ENCODE data around the gene IL18R1.

The IL18R1 gene

DNA sequence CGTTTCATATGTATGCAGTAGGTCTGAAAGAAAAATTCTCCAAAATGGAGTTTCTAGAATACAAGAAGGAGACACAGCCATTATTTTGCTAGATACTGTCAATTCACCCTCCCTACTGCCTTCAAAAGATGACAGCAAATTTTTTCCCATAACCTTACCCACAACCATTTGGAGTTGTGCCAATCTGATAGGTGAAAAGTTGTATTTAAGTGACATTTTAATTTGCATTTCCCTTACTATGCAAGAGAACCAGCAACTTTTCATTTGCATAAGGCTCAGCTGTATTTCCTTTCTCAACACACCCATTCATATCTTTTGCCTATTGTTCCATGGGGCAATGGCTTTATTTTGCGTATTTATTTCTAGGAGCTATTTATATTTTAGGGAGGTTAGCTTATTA lies 36.0 kb downstream of the IL18R1 start:
- no peak for DNase-seq (ENCODE audit: low read depth)

DNA sequence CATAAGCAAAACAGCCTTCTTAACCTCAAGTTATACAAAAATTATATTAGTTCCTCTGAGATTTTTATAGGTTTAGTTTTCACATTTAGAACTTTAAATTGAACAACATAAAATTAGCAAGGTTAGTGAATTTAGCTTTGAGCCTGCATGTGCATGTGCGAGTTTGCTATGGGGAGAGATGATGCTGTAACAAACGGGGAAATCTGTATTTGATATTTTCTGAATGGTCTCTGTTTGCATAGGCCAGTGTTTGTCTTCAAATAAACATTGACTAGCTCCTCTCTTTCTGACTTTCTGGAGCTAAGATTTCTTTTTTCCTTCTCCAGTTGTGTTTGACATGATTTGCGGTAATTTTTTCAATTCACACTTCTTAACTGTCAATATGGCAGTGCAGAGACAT lies 36.5 kb downstream of the IL18R1 start:
- no peak for DNase-seq (ENCODE audit: low read depth)

DNA sequence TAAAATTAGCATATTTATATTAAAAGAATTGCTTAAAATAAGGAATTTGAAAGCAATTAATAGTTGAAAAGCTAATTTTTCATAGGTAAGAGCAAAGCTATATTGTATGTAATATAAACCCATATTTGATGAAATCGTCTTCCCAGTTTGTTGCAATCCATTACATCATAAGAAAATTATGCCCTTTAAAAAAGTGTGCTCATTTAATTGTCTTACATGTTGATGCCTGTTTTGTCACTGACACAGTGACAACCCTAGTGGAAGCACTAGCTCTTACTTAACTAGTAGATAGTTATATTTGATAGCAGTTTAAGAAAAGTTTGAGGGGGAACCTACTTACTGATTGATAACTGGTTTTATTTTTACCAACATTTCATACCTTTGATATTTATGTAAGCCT lies 37.3 kb downstream of the IL18R1 start:
- no peak for DNase-seq (ENCODE audit: low read depth)

DNA sequence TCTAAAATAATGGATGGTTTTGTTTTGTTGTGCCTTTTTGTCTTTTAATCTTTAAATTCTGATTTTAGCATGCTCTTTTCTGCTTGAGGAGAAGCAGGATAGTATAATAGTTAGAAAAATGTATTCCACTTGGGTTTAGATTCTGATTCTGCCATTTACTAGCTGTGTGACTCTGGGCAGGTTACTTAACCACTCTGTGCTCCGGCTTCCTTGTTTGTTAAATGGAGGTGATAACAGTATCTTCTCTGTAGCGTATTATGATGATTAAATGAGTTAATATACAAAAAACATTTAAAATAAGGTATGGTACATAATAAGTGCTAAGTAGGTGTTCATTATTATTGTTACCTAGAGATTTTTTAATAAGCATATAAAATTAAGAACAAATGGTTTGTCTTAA lies 40.4 kb downstream of the IL18R1 start:
- no peak for DNase-seq (ENCODE audit: low read depth)

DNA sequence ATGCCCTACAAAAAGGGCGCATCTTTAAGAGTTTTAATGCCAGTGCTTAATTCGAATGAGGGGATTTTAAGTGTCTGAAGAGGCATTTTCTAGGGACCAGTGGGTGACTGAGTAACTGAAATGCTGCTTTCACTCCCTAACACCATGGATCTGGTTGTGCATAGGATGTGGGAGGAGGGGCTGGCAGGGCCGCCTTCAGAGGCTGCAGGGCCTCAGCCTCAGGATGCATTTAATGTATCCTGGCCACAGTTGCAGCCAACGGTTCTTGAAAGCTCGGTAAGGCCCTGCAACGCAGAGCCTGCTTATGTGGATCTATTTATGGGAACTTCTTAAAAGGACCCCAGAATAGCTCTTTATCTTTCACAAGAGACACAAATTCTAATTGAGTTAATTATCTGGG lies 41.6 kb downstream of the IL18R1 start:
- no peak for DNase-seq (ENCODE audit: low read depth)

DNA sequence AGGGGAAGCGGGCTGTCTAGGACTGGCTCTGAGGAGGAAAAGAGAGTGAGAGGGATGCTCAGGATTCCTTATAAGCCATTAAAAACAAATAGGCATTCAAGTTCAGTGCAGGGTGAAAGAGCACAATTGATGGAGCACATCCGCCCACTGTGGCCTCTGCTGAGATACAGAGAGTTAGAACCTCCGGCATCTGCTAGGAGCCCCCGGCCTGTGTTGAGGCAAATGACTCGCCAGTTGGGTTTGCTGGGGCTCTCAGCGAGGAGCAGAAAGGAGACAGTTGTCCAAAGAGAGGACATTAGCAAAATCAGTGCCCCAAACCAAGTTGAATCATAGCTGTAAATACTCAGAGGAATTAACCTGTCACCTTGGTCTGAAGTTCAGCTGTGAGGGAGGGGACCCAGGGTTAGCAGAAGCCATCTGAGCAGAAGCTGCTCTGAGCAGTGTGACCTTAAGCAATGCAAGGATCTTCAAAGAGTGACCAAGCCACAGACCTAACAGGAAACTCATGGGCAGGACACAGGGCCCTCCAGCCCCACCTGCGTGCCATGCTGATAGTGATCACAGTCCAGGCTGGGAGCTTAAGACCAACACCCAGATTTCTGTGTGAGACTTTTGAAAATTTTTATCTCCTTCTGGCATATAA lies 44.0 kb downstream of the IL18R1 start:
- DNase-seq (ENCODE audit: low read depth) = no peak

DNA sequence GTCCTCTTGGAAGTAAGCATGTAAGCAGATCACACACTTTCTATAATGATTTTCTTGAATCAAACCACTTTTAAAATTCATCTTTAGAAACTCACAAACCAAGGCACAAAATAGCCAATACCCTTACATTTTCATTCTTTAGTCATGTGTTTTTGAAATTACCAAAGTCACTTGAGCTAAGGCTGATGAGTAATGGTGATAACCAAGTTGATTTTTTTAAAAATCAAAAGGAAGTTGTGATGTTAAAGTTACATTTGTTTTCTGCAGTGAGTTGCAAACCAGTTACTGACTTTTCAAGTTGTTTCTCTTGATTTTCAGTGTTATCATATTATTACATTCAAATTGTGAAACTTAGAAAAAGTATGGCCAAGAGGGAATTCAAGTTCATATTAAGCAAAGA lies 45.9 kb downstream of the IL18R1 start:
- DNase-seq (ENCODE audit: low read depth) = no peak

DNA sequence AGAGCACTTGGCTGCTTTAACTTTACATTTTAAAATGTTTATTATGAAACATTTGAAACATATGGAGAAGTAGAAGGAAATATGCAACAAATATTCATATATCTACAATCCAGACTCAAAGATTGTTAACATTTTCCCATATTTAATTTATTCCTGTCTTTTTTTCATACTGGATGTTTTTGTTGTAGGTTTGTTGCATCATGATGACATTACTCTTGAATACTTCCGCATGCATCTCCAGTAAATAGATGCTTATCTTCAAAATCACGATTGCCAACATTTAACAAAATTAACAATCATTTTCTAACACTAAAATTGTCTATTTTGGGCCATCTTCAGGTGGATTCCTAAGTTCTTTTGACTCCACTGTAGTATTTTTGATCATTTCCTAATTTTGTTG lies 46.3 kb downstream of the IL18R1 start:
- DNase-seq (ENCODE audit: low read depth) = no peak

DNA sequence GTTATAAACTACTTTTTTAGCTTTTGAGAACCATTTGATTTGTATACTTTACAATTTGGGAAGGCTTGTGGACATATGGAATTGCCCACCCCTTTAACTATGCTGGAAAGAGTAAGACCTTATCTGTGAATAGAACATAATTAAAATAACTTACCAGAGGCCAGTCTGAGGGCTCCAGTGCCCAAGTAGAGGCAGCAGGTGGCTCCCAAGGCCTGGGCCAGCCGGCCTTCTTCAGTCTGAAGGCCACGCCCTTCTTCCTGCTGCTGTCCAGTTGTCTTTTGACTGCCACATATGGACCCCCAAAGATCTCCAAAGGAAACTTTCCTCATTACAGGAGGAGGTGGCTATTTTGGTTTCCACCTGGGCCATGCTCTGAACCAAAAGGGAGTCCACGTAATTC lies 55.4 kb downstream of the IL18R1 start:
- no peak for DNase-seq (ENCODE audit: low read depth)

DNA sequence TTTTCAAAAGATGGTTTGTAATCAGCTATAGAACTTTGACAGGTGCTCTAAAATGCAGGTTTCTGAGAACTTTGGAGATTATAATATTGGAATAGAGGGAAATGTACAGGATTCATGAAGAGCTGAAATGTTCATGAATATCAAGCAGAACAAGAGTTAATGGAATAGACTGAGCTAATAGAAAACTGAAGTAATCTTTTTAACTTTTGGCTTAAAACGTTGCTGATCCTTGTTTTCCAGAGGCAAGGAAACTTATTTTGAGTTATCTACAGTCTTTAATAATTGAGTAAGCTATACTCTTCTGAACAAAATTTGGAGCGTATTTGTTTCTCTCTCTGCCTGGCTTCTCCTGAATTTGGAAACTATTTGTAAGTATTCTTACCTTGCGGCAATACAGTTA lies 56.6 kb downstream of the IL18R1 start:
- DNase-seq (ENCODE audit: low read depth) = no peak

DNA sequence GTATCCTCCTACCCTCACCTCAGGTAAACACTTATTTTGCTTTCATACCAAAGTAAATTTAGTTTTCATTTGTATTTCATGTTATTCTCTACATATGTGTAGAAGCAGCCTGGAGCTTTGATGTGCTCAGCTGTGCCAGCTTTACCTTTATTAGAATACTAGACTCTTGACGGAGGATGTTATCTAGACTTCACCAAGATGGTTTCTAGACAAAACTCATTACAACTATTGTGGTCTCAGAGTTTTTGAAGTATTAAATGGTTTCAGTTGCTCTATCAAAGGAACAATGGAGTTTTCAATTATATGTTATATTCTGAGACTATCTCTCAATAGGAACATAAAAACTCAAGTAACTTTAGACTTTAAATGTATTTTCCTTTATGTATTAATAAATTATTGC lies 62.4 kb downstream of the IL18R1 start:
- no peak for DNase-seq (ENCODE audit: low read depth)

DNA sequence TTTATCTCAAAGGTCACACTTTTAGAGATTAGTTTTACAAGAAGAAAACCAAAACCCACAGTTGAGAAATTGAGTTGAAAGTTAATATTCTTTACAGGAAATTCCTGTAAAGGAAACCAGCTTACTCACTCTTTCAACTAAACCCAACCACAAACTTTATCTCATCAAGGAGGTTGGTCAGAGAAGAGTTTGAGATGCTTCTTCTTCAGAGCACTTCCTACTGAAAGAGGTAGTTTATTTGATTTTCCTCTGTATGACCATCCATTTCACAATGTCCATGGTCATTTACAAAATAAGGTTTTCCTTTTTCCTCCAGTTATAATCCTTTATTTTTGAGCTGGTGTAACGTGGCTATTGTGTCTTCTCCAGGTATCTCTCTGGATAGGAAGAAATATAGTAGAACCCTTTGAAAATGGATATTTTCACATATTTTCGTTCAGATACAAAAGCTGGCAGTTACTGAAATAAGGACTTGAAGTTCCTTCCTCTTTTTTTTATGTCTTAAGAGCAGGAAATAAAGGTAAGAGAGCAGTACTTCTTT lies 62.9 kb downstream of the IL18R1 start:
- no peak for DNase-seq (ENCODE audit: low read depth)

DNA sequence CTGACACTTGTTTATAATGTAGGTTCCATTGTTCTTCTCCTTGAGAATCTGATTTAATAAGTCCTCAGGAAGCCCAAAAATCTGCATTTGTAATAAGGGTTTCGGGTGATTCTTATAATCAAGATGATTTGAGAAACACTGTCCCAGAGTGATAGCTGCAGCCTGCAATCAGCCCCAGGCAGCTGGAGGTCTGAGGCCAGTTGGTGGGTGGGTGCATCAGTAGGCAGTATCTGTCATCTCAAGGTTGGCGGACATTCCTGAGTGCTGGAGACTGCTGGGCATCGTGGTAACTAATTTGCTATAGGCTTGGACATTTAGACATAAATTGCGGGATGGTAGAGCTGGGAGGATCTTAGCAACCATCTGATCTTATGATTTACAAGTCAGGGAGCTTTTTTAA lies 64.7 kb downstream of the IL18R1 start:
- DNase-seq (ENCODE audit: low read depth) = no peak

DNA sequence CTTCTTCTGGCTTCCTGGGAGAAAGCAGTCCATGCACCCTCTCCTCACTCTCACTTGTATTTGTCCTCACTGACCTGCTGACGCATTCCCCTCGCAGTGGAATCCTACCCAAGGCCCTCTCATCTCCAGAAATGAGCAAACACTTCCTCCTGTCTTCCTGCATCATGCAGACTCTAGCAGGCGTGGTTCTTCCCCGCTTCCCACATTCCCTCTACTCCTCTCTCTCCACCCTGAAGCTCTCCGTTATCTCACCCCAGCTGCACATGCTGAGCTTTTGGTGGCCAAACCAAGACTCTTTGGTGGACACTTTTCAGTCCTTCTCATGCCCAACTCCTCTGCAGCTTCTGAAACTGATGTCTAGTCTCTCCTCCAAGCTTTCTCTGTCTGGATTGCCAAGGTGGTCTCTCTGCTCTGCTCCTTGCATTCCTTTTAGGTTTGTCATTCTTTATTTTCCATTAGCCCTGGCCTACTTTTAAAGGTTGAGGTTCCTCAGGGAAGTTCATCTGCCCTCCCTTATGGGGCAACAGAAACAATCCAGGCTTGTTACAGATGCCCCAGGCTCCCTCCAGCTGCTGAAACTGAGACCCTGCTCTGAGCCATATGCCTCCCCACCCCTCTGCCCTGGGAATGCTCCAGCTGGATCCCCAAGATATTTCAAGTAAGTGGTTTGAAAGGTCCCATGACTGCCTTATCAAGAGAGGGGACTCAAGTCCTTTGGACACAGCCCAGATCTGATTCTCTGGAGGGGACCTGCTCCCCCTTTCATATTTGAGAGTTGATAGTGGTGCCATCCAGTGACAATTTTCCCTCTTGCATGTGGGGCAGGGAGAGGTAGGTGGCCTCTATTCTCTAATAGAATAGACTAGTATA lies 66.5 kb downstream of the IL18R1 start:
- no peak for DNase-seq (ENCODE audit: low read depth)

DNA sequence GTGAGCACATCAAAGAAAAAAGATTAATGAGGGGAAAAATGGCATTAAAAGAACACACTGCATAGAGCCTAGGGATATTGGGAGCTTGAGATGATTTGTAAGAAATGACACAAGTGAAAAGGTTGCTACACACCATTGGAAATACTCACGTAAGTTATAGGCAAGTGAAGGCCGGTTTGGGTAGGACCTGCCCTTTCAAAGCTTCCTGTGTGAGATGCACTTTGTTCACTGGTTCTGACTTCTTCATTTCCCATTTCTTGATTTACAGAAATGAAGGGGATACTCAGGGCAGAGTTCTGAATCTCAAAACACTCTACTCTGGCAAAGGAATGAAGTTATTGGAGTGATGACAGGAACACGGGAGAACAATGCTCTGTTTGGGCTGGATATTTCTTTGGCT lies 67.3 kb downstream of the IL18R1 start, which contains the start of gene IL18RAP:
Gene IL18RAP (plus strand): TSS at position 251 of the 400 bp plus-strand sequence. CDS start 118 bp downstream, at position 369.
- no peak for DNase-seq (ENCODE audit: low read depth)

DNA sequence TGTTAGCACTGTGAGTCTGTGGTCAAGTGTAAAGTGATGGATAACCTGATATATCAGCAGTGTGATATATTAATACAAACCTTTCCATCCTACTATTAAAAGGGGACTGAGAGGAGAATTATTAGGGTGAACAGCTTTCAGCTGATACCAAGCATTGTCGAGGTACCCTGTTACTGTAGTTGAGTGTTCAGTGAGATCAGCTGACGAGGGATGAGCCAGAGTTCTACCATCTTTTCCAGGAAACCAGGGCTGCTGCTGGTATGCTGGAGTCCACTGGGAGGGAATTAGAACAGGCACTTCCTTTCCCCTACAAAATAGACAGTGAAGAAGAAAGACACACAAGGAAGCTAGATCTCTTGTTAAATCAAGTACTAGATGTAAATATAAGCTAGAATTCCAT lies 67.8 kb downstream of the IL18R1 start:
- no peak for DNase-seq (ENCODE audit: low read depth)

DNA sequence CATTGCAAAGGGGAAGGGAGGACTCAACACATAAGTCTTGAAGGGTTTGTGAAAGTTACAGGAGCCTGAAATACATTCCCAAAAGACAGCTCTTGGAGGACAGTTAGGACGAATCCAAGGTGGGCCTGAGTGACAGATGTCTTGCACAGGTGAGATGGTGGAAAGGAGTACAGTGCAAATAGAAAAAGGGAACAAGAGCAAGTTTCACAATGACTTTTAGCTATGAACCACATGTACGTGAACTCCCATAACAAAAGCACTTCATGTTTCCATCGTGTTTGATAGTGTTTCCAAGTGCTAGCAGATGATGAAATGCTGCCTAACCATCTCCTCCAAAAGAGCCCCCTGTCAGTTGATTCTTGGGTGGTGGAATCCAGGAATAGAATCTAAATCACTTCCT lies 69.2 kb downstream of the IL18R1 start:
- DNase-seq (ENCODE audit: low read depth) = no peak

DNA sequence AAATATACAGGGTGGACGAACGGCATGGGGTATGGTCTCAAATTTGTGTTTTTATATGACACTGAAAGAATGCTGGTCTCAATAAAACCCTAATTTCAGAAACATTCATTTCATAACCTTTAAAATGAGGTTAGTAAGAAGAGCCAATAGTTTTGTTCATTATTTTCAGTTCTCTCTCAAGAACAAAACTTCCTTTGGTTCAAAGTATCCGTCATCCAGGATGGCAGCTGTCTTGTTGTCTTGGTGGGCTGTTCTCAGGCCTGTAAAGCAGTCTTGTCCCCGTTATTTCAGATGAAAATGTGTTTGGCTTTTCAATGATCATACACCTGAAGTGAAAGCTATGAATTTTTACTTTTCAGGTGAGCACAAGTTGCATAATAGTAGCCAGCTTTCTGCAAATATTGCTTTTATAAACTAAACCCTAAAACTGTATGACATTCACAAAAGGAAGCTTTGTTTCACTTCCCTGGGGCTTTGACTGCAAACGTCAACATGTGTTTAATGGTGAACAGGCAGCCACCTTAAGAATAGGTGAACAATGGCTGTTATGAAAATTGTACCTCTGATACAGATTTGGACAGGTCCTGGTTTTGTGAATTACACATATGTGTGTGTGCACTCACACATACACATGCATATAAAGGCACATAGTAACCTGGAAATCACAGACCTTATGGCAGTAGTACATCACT lies 70.0 kb downstream of the IL18R1 start:
- DNase-seq (ENCODE audit: low read depth) = no peak

DNA sequence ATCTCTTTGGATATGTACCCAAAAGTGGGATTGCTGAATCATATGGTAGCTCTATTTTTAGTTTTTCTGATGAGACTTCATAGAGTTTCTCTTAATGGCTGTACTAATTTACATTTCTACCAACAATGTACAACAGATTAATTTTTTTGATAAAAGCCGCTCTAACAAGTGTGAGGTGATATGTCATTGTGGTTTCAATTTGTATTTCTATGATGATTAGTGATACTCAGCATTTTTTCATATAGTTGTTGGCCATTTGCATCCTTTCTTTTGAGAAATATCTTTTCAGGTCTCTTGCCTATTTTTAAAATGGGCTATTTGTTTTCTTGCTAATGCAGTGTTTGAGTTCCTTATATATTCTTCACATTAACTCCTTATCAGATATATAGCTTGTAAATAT lies 71.7 kb downstream of the IL18R1 start:
- no peak for DNase-seq (ENCODE audit: low read depth)

DNA sequence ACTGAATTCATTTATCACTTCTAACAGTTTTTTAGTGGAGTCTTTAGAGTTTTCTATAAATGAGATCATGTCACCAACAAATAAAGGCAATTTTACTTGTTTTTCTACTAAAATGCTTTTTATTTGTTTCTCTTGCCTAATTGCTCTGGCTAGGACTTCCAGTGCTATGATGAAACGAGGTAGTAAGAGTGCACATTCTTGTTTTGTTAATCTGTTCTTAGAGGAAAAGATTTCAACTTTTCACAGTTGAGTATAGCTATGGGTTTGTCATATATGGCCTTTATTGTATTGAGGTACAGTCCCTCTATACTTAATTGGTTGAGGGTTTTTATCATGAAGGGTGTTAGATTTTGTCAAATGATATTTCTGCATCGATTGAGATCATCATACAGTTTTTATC lies 73.0 kb downstream of the IL18R1 start:
- no peak for DNase-seq (ENCODE audit: low read depth)

DNA sequence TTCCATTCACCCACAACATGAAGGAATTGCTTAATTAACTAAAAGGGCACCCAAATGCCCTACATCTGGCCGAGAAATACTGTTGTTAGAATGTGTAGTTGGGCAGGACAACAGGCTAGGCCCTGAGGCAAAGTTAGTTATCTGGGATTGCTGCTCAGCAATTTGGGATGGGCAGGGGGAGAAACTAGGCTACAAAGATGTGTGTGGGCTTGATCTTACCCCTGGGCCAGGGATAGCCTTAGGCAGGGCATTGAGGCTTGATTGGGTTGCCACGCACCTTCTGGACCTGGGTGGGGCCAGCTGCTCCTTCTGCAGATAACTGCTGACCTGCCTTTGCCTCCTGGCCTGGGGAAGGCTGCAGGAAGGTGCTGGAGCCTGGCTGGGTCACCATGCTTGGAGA lies 76.8 kb downstream of the IL18R1 start:
- no peak for DNase-seq (ENCODE audit: low read depth)

DNA sequence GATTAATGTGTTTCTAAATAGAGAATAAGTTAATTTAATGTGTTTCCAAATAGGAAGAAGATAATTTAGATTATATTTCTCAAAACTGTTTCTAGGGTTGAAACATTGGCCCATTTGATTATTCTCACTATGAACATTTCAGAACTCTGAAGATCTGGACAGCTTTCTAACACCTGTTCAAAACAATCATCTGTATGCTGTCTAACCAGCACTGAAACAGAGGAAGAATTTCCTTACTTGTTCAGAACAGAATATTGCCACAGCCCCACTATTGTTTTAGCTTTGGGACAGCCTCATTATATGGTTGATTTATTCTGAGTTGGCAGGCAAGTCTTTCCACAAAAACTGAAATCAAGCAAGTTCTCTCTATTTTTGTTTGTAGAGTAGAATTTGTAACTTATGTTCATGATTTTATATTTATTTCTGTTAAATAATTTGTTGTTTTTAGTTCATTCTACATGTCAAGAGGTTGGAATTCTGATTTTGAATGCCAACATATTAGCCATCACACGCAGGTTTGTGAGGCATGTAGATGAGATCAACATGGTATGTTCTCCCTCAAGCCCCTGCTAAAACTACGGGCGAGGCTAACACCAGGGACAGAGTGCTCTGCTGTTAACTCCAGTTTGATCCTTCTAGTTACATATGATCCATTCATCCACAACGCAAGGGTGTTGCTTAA lies 78.5 kb downstream of the IL18R1 start:
- DNase-seq (ENCODE audit: low read depth) = no peak

All from activated T-helper 1 cell treated with Interleukin-2 at 50 U/mL for 16 hours (primary cell).